H1 (cell line): ENCODE data around the gene KDF1. TPM values are rescaled to one million over a fixed set of nuclear protein-coding genes. Genes with fewer than 3 reads are reported as not detected.

Experiments used
- CEBPB ChIP-seq: IDR thresholded peaks from 2 replicates; pipeline ENCODE4 v1.6.1; 2012; ENCODE audit warnings: low read depth, low read length
- CHD7 ChIP-seq: fragments of 300-600 bp; sonication (generic); IDR thresholded peaks from 2 replicates; pipeline ENCODE4 v1.7.1; 2012; ENCODE audit warnings: low read length, moderate library complexity, mild to moderate bottlenecking, inconsistent platforms; ENCODE audit not compliant: insufficient replicate concordance
- POU5F1 ChIP-seq: IDR thresholded peaks from 2 replicates; pipeline ENCODE4 v1.6.1; 2011; ENCODE audit warnings: low read depth, mild to moderate bottlenecking, low read length, moderate library complexity
- SAP30 ChIP-seq: fragments of 300-600 bp; sonication (generic); IDR thresholded peaks from 2 replicates; pipeline ENCODE4 v1.7.1; 2012; ENCODE audit warnings: low read length, moderate library complexity, mild to moderate bottlenecking, inconsistent platforms; ENCODE audit not compliant: insufficient read depth, insufficient replicate concordance
- polyA plus RNA-seq, 7 experiments: library from polyadenylated mRNA; depleted of rRNA in 3 of 7; stranded (reverse) in 5 of 7; unstranded in 2 of 7; fragments of >200 nt in 5 of 7; fragments of 200-250 nt in 2 of 7; gene quantifications; 1 replicate in 5 of 7; 2 replicates in 1 of 7; 4 replicates in 1 of 7; pipeline versions ENCODE4 v1.2.1 to v1.2.3, GENCODE V29; 2011 to 2013; ENCODE audit warnings: missing spikeins in 2 of 7, mixed read lengths in 2 of 7
- total RNA-seq: library from RNA; stranded (reverse); fragmentation: NEBNext Ultra II Directional; extraction: Animal tissue kit (Norgen Biotek cat#: 25700); gene quantifications from 2 replicates; pipeline ENCODE4 v1.2.1, GENCODE V29; 2021

Gene KDF1
- total and polyA plus RNA-seq, 2 of the 8 experiments (the other 6 are each of a cell fraction or from before 2014, with no cell fraction given): 16.9 to 37.5 TPM

- TF ChIP-seq CHD7: no peak
- no peak for TF ChIP-seq CEBPB
- no peak for TF ChIP-seq POU5F1
- no peak for TF ChIP-seq SAP30
- TF ChIP-seq, all 59 proteins: peak for 0
Measured at GRCh38 chr1:26991310-26992116, 31.2 kb upstream of the KDF1 start (continued).
